Effector CD8-positive, alpha-beta T cell (primary cell): Measurements from ENCODE around the gene LIPT1.
"Not testable (repeated sequence)": the region's sequence is repeated elsewhere in the genome, so short reads cannot be mapped to it uniquely, and the experiment has no call there.

ENCODE experiments used
- DNase-seq: peaks from one replicate; lab custom pipeline; 2025; lab: John Stamatoyannopoulos, UW
- total RNA-seq, 4 experiments: gene quantifications; one replicate each; lab custom pipeline; 2026; lab: John Stamatoyannopoulos, UW

LIPT1 gene
- total RNA-seq, result 5.8 to 10.2 (median 8.9) reads per million in 4 experiments

GRCh38 chr2:99154643-99155536, at the start of gene LIPT1, which contains the start of gene TSGA10:
Gene LIPT1 (plus strand): TSS chr2:99154967. CDS start chr2:99161958, 6,991 bp downstream.
Gene TSGA10 (minus strand): TSS chr2:99154942. CDS start chr2:99109439, 45,503 bp downstream.
- DNase-seq, result peak; percentile 89

DNA sequence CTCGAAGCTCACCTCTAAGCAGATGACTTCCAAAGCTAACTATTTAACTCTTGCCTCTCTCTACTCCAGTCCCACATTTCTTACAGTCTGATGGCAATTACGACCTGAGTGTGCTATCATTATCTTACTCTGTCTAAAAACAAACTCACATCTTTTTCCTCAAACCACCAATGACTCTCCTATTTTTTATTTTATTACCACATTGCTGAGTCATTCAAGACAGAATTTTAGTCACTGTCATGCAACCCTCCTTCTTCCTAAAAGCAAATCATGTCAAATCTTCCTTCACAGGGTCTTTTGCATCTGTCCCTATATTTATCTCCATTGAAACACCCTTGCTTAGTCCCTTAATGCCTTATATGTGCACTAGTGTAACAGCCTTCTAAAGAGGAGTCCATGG, 47.9 kb upstream of the LIPT1 start:
- DNase-seq, result no peak

GRCh38 chr2:99111236-99111635, 43.5 kb upstream of the LIPT1 start:
- no peak for DNase-seq

DNA sequence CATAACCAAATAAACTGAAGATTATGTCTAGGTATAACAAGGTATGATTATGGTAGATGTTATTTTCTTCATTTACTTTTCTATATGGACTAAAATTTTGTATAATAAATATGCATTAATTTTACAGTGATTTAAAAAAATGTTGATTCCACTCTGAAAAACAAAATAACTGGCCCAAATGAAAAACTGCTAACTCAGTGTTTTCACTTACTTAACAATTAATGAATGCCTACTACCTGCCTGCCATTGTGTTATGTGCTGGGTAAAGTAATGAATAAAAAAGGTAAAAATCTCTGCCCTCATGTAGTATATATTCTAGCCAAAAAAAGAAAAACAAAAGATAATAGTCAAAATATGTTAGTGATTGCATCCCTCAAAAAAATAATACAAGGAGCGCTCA, 42.8 kb upstream of the LIPT1 start:
- no peak for DNase-seq

- DNase-seq, result no peak
Measured at GRCh38 chr2:99112617-99113016, 42.1 kb upstream of the LIPT1 start.

DNA sequence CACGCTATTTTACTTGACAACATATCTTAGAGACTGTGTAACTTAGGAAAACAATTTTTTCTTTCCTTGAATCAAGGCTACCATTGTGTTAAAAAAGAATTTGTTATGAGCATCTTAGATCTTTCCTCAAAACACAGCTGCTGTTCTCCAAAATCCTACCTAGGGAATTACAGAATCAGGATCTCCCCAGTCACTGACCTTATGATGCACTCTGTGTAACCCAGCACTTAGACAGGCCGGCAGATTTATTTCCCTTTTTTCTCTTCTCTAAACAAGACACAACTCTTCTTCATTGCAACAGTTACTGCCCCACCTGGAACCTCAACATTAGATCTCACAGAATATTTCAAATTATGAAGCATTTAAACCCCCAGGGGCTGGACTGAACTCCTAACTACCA, 26.8 kb upstream of the LIPT1 start:
- DNase-seq, result no peak

GRCh38 chr2:99135044-99135556, 19.7 kb upstream of the LIPT1 start:
- not testable (repeated sequence) for DNase-seq

- no peak for DNase-seq
Measured at GRCh38 chr2:99139003-99139402, 15.8 kb upstream of the LIPT1 start.

DNA sequence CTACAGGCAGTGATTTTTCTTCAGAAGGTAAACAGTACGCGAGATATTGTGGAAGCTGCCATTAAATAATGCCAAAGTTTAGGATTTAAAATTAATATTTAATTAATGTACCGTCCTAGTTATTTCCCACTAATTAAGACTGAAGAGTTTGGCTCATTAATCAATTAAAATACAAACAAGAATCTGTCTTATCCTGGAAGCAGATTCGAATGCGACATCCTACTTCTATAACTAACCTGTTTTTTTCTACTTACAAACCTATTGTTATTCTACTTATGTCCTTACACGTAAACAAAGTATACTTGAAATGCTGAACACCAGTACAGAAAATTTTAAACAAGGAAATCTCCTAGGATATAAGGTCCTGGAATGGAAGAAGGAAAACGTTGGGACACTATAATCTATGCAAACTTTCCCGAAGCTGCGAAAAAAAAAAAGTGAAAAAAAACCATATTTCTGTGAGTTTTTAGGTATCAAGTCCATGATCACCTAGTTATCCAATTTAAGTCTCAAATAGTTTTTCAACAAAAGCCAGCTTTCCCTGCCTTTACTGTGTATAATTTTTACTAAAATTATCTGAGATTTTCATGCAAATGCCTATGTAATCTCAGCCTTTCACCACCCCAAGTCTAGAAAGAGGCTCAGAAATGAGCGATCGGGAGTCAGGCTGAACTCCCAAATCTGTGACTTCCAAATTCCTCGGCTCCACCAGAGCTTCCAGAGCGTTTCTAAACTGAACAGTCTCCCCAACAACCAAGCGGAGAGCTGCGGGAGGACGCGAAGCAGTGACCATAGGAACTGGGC, 14.5 kb upstream of the LIPT1 start:
- DNase-seq, result no peak

- no peak for DNase-seq
Measured at GRCh38 chr2:99140860-99141109, 14.0 kb upstream of the LIPT1 start.

- DNase-seq, result peak; percentile 97
Measured at GRCh38 chr2:99141110-99142108, 13.4 kb upstream of the LIPT1 start, which contains the start of gene C2orf15. Gene C2orf15 (plus strand): TSS chr2:99141707. CDS start chr2:99150559, 8,852 bp downstream.

DNA sequence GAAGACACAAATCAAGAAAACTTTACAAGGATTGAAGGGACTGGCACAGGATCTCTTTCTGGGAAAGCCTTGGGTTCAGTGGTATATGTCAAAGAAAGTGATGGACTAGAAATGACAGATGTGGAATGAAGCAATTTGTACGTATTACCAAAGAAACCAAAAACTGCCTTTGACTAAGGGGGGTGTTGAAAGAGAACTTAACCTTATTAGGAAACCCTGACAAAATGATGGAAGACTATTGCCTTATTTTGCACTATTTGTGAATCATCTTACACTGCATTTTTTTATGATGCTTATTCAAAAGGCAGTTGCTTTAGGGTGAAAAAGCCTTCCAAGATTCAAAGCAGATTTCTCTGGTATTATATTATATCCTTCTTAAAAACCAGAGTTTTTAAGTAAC, 4.1 kb upstream of the LIPT1 start:
- no peak for DNase-seq

GRCh38 chr2:99152199-99152895, 2.4 kb upstream of the LIPT1 start:
- DNase-seq, result no peak

GRCh38 chr2:99153921-99154604, 704 bp upstream of the LIPT1 start:
- no peak for DNase-seq

DNA sequence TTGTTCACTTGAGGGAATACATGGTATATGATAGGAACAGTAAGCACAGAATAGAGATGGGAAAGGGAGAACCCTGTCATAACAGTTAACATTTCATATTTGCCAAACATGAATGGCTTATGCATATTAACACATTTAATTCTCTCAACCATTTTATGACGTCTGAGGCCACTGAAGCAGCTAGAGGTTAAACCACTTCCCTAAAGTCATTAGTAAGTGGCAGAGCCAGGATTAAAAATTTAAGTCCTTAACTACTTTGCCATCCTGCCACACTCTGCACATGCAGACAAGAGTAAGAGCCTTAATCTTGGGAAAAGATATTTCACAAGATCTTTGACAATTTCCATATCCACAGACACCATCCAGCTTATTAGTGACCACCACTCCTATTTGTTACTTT, 2.1 kb downstream of the LIPT1 start:
- DNase-seq, result no peak

DNA sequence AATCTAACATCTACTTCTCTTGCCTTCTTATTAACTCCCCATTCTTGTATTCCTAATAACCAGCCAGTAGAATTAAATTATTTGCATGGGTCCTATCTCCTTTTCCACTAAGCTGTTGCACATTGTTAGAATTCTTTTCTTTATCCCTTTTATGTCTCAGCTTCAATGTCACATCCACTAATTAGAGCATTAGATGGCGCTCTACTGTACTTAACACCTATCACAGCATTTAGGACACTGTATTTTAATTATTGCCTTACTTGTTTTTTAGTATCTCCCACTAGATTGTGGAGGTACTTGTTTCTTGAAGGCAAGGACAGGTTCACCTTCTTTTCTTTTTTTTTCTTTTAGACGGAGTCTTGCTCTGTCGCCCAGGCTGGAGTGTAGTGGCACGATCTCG, 3.8 kb downstream of the LIPT1 start:
- no peak for DNase-seq

DNA sequence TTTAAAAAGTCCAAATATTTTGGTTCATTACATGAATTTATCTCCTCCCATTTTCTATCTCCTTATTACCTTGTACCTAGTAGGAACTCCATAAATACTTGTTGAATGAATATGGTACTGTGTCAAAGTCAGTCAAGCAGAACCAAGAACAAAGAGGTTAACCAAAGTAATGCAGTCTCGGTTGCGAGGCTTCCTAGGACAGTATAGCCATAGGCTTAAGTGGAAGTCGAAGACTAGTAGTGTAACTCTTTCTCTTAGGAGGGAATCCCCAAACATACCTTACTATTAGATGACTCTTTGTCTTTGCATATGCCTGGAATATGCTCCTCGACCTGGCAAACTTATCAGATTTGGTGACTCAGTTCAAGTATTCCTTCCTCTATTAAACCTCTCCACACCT, 4.8 kb downstream of the LIPT1 start:
- DNase-seq, result no peak

DNA sequence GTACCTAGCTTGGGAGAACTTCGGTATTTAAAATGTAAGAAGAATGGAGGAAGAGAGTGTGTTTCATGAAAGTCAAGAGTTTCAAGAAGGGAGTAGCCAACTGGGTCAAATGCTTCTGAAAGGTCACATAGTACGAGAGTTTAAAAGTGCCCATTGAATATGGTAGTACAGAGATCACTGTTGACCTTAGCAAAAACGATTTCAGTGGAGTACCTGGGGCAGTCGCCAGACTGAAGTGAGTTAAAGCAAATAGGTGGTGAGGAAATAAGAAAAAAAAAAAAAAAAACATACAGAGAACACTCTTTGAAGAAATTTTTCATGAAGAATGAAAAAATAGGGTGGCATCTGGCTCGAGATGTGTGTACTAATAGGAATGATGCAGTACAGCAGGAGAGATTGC, 11.5 kb downstream of the LIPT1 start:
- DNase-seq, result no peak

GRCh38 chr2:99169534-99169933, 14.8 kb downstream of the LIPT1 start:
- no peak for DNase-seq
